CD4-positive, alpha-beta T cell treated with Interleukin-21 for 1 hour (primary cell): ENCODE results near the gene PRPF6.
A peak's percentile ranks its signal among the peaks of the same experiment; 100 is the strongest.

ENCODE experiments used
- DNase-seq: peaks from one replicate; pipeline ENCODE4 v3.0.0-alpha.2; 2020

The PRPF6 gene

DNA sequence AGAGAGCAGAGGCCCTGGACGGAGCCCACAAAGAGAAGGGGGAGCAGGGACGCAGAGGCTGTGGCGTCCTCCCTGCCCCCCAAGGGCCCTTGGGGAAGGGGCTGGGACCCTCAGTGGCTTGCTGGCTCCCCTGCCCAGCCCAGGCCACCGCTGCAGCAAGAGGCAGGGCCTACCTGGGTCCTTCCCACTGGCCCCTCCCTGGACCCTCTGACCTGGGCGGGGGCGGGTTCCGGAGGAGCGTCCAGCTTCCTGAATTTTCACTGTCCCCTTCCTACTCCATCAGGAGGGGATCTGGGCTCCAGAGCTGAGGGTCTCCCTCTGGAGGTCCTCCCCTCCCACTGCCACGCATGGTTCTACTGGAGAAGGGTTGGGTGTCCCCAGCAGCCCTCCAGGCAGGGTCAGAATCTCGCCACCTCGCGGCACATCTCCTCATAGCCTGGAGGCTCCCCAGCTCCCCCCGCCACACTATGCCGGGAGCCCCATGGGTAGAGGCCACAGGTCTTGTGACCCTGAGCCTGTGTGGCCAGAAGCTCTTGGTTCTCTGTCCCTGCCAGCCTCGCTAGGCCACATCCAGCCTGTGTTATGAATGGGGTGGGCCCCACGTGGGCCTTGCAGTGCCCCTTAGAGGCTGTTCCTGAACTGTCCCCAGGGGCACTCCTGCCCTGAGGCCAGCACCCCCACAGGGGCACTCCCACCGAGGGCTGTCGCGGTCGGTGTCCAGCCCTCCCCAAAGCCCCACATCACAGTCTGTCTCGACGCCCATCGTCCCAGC lies 69.5 kb downstream of the PRPF6 start:
- DNase-seq = no peak

- DNase-seq = no peak
Measured at GRCh38 chr20:64051033-64051452, 70.1 kb downstream of the PRPF6 start.

DNA sequence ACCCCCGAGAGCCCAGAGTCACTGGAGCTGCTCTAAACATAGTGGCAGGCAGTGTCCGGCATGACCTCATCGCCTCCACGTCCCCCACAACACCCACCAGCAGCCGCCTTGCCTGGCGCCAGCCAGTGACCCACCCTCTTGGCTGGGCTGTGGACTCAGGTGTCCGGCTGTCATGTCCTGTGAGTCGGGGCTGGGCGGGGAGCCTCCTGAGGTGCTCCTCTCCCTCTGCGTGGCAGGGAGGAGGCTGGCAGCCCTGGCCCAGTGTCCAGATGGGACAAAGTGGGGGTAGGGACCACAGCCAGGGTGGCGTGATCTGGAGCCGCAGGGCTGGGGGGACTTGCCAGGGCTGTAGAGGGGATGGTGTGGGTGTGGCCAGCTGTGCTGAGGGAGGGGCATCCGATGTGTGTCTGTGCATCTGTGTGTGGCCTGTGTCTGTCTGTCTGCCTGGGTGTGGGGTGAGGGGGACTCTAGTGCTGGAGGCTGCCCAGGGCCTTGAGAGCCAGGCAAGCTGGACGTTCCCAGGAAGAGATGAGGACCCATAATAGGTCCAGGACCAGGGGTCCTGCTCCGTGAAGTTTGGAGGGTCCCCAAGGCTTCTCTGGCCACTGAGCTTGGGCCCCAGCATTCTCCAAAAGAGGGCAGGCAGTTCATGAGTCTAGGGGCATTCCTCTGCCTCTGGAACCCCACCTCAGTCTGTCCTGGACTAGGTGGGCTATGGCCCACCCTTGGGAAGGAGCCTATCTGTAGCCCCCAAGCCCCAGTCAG lies 70.8 kb downstream of the PRPF6 start:
- no peak for DNase-seq

- DNase-seq = no peak
Measured at GRCh38 chr20:64052326-64052722, 71.4 kb downstream of the PRPF6 start.

GRCh38 chr20:64052987-64053840 lies 72.3 kb downstream of the PRPF6 start:
- no peak for DNase-seq

DNA sequence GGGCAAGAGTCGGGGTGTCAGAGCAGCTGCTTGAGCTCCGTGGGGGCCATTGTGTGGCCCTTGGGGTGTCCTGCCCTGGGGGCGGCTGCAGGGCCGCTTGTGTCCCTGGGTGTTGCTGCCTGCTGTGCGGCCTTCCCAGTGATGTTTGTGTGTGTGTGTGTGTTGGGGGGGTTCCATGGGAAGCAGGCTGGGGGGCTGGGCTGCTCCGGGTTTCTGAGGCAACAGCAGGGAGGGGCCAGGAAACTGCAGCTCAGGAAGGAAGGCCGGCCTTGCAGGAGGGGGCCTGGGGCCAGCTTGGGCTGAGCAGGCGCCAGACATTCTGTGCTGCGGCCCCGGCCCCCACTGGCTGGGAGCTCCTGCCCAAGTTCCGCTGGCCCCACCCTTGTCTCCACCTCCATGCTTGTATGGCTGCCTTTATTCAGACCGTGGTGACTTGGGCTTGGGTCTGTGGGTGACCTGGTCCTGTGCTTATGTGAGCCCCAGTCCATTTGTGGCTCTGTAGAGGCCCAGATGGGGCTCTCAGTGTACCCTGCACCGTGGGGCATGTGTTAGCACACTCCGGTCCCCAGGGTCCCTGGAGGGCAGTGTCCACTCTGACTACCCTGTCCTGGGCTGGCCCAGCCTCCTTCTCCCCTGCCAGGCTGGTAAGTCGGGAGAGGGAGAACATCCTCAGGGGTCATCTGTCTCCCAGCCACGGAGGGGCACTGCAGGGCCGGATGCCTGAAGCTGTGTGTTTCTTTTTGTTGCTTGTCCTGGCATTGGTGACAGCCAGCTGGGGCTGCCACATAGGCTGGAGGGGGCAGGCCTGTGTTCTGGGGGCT lies 73.1 kb downstream of the PRPF6 start:
- no peak for DNase-seq

- no peak for DNase-seq
Measured at GRCh38 chr20:64055396-64055892, 74.5 kb downstream of the PRPF6 start.

DNA sequence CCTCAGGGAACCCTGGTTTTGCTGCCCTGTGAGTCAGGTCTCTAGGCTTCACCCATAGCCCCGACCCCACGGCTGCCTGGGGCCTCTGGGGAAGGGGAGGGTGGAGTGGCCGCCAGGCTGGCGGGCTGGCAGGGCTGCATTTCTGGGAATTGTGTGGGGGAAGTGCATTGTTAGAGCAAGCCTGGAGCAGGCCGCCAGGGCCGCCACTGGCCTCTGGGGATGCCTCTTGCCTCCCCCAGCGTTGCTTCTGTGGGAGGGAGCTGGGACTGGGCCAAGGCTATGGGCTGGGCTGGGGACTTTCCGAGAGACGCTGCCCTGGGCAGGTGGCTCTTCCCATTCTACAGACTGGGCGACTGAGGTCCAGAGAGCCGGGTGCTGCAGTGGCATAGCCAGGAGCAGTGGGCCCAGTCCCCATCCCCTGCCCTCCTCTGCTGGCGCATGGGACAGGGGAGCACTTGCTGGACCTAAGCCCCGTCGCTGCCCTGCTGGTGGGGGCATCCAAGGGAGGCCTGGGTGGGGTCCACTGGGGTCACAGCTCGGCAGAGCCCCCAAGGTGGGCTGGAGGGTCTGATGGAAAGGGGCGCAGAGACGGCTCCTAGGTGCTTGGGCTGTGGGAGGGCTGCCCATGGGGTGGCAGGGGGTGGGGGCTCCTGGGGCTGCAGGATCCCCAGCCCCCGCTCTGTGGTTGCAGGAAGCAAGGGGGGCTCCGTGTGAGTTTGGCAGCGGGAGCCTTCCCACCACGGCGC lies 75.1 kb downstream of the PRPF6 start:
- no peak for DNase-seq

GRCh38 chr20:64056639-64056888 lies 75.6 kb downstream of the PRPF6 start:
- no peak for DNase-seq

GRCh38 chr20:64056889-64057627 lies 76.1 kb downstream of the PRPF6 start:
- no peak for DNase-seq

GRCh38 chr20:64057628-64058498 lies 76.9 kb downstream of the PRPF6 start:
- DNase-seq = peak; percentile 79

- no peak for DNase-seq
Measured at GRCh38 chr20:64058536-64058935, 77.6 kb downstream of the PRPF6 start.

GRCh38 chr20:64062276-64062595 lies 81.3 kb downstream of the PRPF6 start:
- no peak for DNase-seq

- DNase-seq = peak; percentile 94
Measured at GRCh38 chr20:64062596-64063388, 81.9 kb downstream of the PRPF6 start, which contains the start of gene TCEA2. TCEA2 (plus strand) TSS chr20:64063198; CDS start chr20:64063313, 115 bp downstream.

DNA sequence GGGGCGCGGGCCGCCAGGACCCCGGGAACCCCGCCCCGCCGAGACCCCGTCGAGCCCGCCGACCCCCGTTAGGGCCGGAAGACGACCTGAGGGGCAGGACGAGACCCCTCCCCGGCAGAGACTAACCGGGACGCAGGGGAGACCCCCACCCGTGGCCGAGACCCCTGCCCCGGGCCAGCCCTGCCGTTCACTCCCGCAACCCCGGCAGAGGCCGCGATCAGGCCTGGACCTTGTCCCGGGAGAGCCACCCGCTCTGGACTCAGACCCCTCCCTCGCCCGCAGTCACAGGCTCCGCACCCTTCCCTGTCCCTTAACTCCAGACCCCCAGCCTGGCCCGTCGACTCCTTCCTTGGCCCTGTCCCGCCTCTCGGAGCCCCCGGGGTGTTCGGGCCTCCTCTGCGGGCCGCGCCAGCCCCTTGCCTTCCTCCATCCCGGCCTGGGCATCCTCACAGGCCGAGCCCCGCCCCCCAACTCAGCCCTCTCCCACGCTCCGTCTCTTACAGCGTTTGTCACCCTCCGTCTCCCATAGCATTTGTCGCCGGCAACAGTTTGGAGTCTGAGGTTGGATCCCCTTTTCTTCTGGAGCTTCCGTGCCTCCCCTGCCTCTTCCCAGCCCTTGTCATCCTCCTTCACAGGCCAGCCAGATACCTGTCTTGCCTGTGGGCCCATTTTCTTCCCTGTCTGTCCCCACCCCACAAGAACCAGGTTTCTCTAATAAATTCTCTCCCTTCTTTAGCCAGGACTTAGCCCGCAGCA lies 82.6 kb downstream of the PRPF6 start:
- no peak for DNase-seq

DNA sequence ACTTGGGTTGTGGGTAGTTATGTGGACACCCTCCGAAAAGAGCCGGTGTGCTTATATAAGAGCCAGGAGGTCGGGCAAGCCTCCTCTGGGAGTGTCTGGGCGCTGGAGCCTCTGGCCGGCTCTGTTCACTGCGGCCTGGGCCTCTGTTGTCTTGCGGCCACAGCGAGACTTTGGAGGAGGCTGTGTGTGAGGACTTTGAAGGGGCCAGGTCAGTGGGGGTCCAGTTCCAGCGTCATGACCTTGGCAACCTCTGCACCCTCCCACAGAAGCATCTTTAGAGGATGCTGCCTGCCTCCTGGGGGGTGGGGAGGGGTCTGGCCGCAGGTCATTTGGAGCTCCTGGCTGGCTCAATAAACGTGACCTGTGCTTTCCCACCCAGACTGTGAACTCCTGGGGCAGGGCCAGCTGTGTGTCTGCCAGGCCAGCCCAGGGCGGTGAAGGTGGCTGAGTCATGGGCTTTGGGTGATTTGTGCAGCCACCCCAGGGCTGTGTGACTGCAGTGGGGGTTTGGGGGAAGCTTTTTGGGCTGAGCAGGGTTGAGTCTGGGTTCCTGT lies 83.3 kb downstream of the PRPF6 start:
- DNase-seq = no peak

DNA sequence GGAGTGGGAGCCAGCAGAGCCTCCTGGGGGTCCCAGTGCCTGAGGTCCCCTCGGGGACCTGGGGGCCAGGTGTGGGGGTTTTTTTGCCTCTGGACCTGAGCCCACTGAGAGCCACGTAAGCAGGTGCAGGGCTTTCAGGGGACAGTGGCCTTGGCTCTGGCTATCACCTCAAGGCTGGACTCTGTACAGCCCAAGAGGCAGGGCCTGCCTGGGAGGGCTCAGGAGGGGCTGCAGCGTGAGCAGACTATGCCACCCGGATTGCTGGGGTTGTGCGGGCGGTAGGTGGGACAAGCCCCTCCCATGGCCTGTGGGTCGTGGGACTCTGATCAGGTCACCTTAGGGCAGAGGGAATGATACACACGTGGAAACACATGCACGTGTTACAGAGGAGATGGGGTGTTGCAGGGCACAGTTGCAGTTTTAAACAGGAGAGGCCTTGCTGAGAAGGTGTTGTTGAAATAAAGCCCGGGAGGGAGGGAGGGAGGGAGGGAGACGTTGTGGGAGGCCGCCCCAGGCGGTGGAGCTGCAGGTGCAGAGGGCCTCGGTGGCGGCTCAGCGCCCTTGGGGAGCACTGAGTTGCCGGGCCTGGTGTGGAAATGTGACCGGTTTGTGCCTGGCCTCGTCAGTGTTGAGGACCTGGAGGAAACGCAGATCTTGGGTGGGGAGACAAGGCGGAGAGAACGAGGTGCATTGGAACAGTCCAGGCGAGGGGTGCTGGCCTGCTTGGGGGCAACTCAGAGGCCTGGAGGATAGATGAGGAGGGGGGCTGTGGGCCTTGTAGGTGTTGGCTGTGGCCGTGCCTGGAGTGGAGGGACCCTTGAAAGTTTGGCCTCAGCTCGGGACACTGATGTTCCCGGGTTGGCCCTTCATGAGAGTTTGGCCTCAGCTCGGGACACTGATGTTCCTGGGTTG lies 84.4 kb downstream of the PRPF6 start:
- no peak for DNase-seq
